ENCODE data around the gene CACNG6. TPM values are rescaled to one million over a fixed set of nuclear protein-coding genes. Genes with fewer than 3 reads are reported as not detected.

Gene CACNG6
- total RNA-seq, 1 donor from 2014 or later = 0.21 TPM

DNA sequence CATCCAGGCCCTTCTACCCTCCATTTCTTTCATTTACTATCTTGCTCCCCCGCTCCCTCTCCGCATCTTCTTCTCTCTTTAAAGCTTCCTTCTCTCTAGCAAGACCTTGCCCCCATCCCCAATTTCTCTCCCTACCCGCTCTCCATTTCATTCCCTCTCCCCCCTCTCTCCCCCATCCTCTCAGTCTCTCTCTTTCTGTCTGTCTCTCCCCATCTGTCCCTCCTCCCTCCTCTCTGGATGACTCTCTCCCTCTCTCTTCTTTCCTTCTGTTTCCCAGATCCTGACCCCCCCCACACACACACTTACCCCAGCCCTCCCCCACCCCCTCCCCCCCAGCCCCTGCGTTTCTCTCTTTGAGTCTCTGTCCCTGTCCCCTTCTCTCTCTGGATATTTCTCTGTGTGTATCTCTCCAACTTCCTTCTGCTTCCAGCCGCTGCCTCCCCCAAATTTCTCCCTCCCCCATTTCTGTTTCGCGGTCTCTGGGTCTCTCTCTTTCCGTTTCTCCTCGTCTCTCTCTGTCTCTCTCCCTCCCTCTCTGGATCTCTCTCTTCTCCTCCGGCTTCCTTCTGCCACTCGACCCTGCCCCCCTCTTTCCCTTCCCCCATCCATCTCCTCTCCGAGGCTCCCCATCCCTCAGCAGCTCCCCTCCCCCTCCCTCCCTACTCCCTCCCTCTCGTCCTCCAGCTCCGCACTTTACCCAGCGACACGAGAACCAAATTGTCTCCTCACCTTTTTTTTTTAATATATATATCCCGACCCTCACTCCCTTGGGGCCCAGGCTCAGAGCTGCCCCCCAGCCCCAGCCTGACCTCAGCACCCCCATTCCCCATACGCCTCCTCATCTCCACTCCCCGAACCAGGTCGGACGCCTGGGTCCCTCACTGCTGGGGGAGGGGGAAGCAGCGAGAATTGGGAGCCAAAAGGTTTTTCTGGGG is 32.3 kb upstream of the CACNG6 start:
- H3K27ac Mint-ChIP-seq (ENCODE audit: unreplicated experiment) = no peak overlapping the region
- H3K27me3 Mint-ChIP-seq (ENCODE audit: unreplicated experiment) = peaks cover 7% of the 10 kb centered on the region
- H3K4me1 Mint-ChIP-seq (ENCODE audit: unreplicated experiment) = peaks cover 34% of the 10 kb centered on the region
- H3K36me3 Mint-ChIP-seq (ENCODE audit: low read depth, unreplicated experiment) = peaks cover 4% of the 10 kb centered on the region
- no peak overlapping the region for H3K4me3 Mint-ChIP-seq (ENCODE audit: unreplicated experiment)
- no peaks in the 10 kb centered on the region for H3K9me3 Mint-ChIP-seq (ENCODE audit: unreplicated experiment)
- TF ChIP-seq, protein P1, sequence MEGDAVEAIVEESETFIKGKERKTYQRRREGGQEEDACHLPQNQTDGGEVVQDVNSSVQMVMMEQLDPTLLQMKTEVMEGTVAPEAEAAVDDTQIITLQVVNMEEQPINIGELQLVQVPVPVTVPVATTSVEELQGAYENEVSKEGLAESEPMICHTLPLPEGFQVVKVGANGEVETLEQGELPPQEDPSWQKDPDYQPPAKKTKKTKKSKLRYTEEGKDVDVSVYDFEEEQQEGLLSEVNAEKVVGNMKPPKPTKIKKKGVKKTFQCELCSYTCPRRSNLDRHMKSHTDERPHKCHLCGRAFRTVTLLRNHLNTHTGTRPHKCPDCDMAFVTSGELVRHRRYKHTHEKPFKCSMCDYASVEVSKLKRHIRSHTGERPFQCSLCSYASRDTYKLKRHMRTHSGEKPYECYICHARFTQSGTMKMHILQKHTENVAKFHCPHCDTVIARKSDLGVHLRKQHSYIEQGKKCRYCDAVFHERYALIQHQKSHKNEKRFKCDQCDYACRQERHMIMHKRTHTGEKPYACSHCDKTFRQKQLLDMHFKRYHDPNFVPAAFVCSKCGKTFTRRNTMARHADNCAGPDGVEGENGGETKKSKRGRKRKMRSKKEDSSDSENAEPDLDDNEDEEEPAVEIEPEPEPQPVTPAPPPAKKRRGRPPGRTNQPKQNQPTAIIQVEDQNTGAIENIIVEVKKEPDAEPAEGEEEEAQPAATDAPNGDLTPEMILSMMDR (IDR thresholded peaks at IDR 0.05; ENCODE audit: unreplicated experiment) = no peak
- DNase-seq (ENCODE audit: low spot score) = no peak

DNA sequence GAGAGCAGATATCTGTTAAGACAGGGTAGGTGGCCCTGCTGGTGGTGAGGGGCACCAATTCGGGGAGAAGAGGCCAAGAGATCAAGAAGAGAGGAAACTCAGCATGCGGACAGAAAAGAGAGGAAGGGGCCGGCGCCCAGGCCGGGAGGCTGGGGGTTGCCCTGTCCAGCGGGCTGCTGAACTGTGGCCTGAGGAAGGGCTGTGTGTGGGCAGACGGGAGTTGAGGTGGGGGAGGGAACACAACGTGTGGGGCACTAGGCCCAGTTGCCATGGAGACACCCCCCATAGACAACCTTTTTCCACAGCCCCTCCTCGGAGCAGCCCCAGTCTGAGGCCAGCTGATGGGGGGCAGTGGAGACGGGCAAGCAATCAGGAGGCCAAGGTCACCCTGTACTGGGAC is 31.2 kb upstream of the CACNG6 start:
- DNase-seq (ENCODE audit: low spot score) = no peak
- Mint-ChIP-seq H3K36me3 (ENCODE audit: low read depth, unreplicated experiment) (peaks cover 4% of the 10 kb centered on the region), H3K4me1 (ENCODE audit: unreplicated experiment) (peaks cover 42% of the 10 kb centered on the region), H3K9me3 (ENCODE audit: unreplicated experiment) (no peaks in the 10 kb centered on the region), H3K27me3 (ENCODE audit: unreplicated experiment) (peaks cover 7% of the 10 kb centered on the region), H3K4me3 (ENCODE audit: unreplicated experiment) (peak overlapping the region; percentile 67), H3K27ac (ENCODE audit: unreplicated experiment) (no peak overlapping the region)
- TF ChIP-seq, protein P1 (IDR thresholded peaks at IDR 0.05; ENCODE audit: unreplicated experiment) = no peak

DNA sequence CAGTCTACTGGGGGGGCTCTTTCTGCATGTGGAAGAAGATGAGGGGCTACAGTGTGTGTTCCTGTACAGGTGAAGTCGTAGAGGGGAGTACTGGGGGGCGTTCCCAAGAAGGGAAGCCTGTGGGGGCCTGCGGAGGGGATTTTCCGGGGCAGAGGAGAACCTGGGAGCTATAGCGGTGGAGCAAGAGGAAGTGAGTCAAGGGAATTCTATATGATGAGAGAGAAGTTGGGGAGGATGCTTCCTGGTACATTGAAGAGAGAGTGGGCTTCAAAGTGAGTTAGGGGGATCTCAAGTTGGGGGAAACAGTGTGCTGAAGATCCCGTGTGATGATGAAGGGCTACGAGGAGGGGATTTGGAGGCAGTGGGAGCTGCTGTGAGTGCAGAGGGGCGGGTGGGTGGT is 30.6 kb upstream of the CACNG6 start:
- Mint-ChIP-seq H3K27me3 (ENCODE audit: unreplicated experiment) (peaks cover 7% of the 10 kb centered on the region), H3K4me3 (ENCODE audit: unreplicated experiment) (peak overlapping the region; percentile 67), H3K27ac (ENCODE audit: unreplicated experiment) (no peak overlapping the region), H3K36me3 (ENCODE audit: low read depth, unreplicated experiment) (peaks cover 4% of the 10 kb centered on the region), H3K9me3 (ENCODE audit: unreplicated experiment) (no peaks in the 10 kb centered on the region), H3K4me1 (ENCODE audit: unreplicated experiment) (peaks cover 42% of the 10 kb centered on the region)
- TF ChIP-seq, protein P1 (IDR thresholded peaks at IDR 0.05; ENCODE audit: unreplicated experiment) = no peak
- no peak for DNase-seq (ENCODE audit: low spot score)

DNA sequence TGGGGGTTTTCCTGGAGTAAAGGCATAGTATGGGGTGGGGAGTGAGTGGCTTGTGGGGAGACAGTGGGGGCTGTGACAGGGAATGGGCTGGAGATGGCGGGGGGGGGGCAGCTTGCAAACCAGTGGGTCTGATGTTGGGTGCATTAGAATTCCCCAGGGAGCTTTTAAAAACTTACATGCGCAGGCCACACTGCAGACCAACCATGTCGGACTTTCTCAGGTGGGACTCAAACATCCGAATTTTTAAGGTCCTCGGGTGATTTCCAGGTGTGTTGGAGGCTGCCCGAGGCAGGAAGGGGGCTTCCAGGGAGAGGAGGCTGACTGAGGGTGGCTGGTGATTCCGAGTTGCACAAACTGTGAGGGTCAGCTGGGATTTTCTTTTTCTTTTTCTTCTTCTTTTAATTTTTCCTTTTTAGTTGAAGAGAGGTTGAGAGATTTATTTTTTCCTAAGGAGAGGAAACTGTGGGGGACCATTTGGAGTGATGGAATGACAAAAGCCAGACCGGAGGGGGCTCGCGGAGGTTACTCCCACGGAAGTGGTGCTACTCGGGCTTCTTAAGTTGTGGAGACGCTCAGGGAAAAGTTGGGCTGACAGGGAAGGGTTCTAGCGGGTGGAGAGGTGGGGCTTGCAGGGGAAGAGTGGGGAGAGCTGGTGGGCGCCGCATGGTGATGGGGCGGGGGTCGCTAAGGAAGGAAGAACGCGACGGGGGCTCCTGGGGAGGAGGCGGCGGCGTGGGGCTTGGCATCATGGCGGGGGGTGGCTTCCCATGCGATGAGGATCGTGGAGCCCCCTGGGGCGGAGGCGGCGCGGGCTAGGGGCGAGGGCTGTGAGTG is 29.7 kb upstream of the CACNG6 start:
- Mint-ChIP-seq H3K4me3 (ENCODE audit: unreplicated experiment) (peak overlapping the region; percentile 93), H3K27me3 (ENCODE audit: unreplicated experiment) (peaks cover 10% of the 10 kb centered on the region), H3K4me1 (ENCODE audit: unreplicated experiment) (peaks cover 42% of the 10 kb centered on the region), H3K36me3 (ENCODE audit: low read depth, unreplicated experiment) (peaks cover 4% of the 10 kb centered on the region), H3K27ac (ENCODE audit: unreplicated experiment) (no peak overlapping the region), H3K9me3 (ENCODE audit: unreplicated experiment) (no peaks in the 10 kb centered on the region)
- TF ChIP-seq, protein P1 (IDR thresholded peaks at IDR 0.05; ENCODE audit: unreplicated experiment) = no peak
- no peak for DNase-seq (ENCODE audit: low spot score)

Data from endothelial cell (in vitro differentiated cells).